ENCODE data around the gene PRKACG. TPM values are rescaled to one million over a fixed set of nuclear protein-coding genes. Genes with fewer than 3 reads are reported as not detected.

Gene PRKACG
- total RNA-seq, 1 donor from 2014 or later: not detected

Other genes with a start within 250 kb of the PRKACG start
- gene FXN, start 21.6 kb upstream of the PRKACG start, total RNA-seq: 14.6 and 21.0 TPM in 2 replicates
- 209 and 242 TPM in 2 replicates for gene TJP2, start 160.2 kb upstream of the PRKACG start, total RNA-seq

All from glomerular endothelial cell (primary cell).